PC-9 (cell line): ENCODE measurements around the gene MTUS2. TPM values are rescaled to one million over a fixed set of nuclear protein-coding genes. Genes with fewer than 3 reads are reported as not detected.

ENCODE experiments used
- BruUV-seq: library from RNA; stranded (reverse); fragments of 400-500 nt; replicated peaks from 2 replicates; lab custom pipeline; 2021; lab: Mats Ljungman, UMichigan
- CTCF ChIA-PET: fragments of 300-600 bp; sonication (Branson Sonifier 250); formaldehyde crosslinking; loops from one replicate; lab custom pipeline; 2022; ENCODE audit warnings: antibody characterized with exemption; lab: Charles Lee
- POLR2A ChIA-PET: fragments of 300-600 bp; sonication (Branson Sonifier 250); formaldehyde crosslinking; loops from one replicate; lab custom pipeline; 2022; ENCODE audit warnings: antibody characterized with exemption; ENCODE audit not compliant: unreplicated experiment; lab: Charles Lee
- DNase-seq, 2 experiments: peaks; one replicate each; pipeline versions ENCODE4 v3.0.0 to v3.0.0-alpha.2; 2015 to 2022; ENCODE audit warnings: mixed read lengths in 1 of 2
- H2AFZ ChIP-seq: fragments of 200-600 bp; sonication (generic); 2 replicates; pipeline ENCODE4 v1.8.1; 2017; ENCODE audit warnings: antibody characterized with exemption
- H3F3A ChIP-seq: fragments of 200-600 bp; sonication (generic); 2 replicates; pipeline ENCODE4 v1.8.1; 2017; ENCODE audit warnings: antibody characterized with exemption, mild to moderate bottlenecking, low read depth; ENCODE audit not compliant: insufficient read depth
- H3K27ac ChIP-seq: fragments of 200-600 bp; sonication (generic); 2 replicates; pipeline ENCODE4 v1.6.1; 2016; ENCODE audit warnings: mixed run types
- H3K27me3 ChIP-seq: fragments of 200-600 bp; sonication (generic); 2 replicates; pipeline ENCODE4 v1.6.1; 2016; ENCODE audit warnings: low read depth, mixed run types; ENCODE audit not compliant: insufficient read depth
- H3K36me3 ChIP-seq: fragments of 200-600 bp; sonication (generic); 2 replicates; pipeline ENCODE4 v1.6.1; 2016; ENCODE audit warnings: low read depth, mixed run types
- H3K4me1 ChIP-seq: fragments of 200-600 bp; sonication (generic); replicated peaks from 2 replicates; pipeline ENCODE4 v1.6.1; 2016; ENCODE audit warnings: mixed run types; ENCODE audit not compliant: insufficient read depth
- H3K4me2 ChIP-seq: fragments of 200-600 bp; sonication (generic); 2 replicates; pipeline ENCODE4 v1.6.1; 2017; ENCODE audit warnings: mixed run types
- H3K4me3 ChIP-seq: fragments of 200-600 bp; sonication (generic); 2 replicates; pipeline ENCODE4 v1.6.1; 2016; ENCODE audit warnings: mixed run types
- H3K79me2 ChIP-seq: fragments of 200-600 bp; sonication (generic); 2 replicates; pipeline ENCODE4 v1.6.1; 2017; ENCODE audit warnings: low read depth, mixed run types
- H3K9me2 ChIP-seq: fragments of 200-600 bp; sonication (generic); 2 replicates; pipeline ENCODE4 v1.8.1; 2017; ENCODE audit warnings: mild to moderate bottlenecking; ENCODE audit not compliant: insufficient read depth
- H3K9me3 ChIP-seq: fragments of 200-600 bp; sonication (generic); 2 replicates; pipeline ENCODE4 v1.8.1; 2016; ENCODE audit warnings: low read depth; ENCODE audit not compliant: insufficient read depth
- H4K20me1 ChIP-seq: fragments of 200-600 bp; sonication (generic); 2 replicates; pipeline ENCODE4 v1.8.1; 2017; ENCODE audit not compliant: insufficient read depth
- CTCF ChIP-seq: fragments of 200-600 bp; sonication (generic); conservative IDR thresholded peaks from 2 replicates; pipeline ENCODE4 v1.6.1; 2017; ENCODE audit warnings: mixed run types, antibody characterized with exemption, mild to moderate bottlenecking, moderate library complexity
- EZH2 ChIP-seq: fragments of 200-600 bp; sonication (generic); IDR thresholded peaks from 2 replicates; pipeline ENCODE4 v1.8.0; 2017; ENCODE audit warnings: antibody characterized with exemption, low read depth
- intact Hi-C: fragments of 100-400 bp; cut with micrococcal nuclease; formaldehyde crosslinking; loops from one replicate; pipeline ENCODE4 v1.10.0; 2022; ENCODE audit not compliant: unreplicated experiment
- total RNA-seq: library from RNA; stranded (reverse); gene quantifications from 2 replicates; pipeline ENCODE4 v1.2.3, GENCODE V29; 2021

The MTUS2 gene
- total RNA-seq, 1 experiment from 2014 or later: not detected

- H3K9me3 ChIP-seq: no peaks in the 10 kb centered on the region
- CTCF ChIA-PET: no interaction called here
- intact Hi-C loops: no loop called here
Measured at GRCh38 chr13:29446016-29446415, 625.9 kb downstream of the MTUS2 start.

DNA sequence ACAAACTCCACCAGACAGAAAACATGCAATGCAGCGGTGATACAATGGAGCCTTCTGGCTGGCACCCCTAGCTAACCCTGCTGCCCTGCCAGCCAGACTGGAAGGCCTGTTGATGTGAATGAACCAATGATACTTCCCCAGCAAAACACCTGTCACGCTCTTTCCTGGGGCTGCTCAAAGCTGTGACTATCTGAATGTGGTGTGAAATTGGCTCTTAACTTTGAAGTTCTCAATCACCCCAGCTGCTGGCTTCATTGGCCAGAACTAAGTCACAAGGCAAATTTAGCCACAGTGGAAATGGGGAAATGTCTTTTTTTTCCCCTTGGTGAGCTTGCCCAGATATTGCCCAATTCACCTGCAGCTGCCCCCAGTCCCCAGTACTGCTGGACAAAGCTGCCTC, 628.0 kb downstream of the MTUS2 start:
- TF ChIP-seq EZH2 (no peak), CTCF (no peak)
- H3K79me2 ChIP-seq: no peaks in the 10 kb centered on the region
- ChIA-PET CTCF (no interaction called here), POLR2A (no interaction called here)
- intact Hi-C loops: no loop called here
- H3F3A ChIP-seq: no peaks in the 10 kb centered on the region
- no peak overlapping the region for H3K4me3 ChIP-seq
- H3K4me1 ChIP-seq: no peaks in the 10 kb centered on the region
- no peaks in the 10 kb centered on the region for H3K9me2 ChIP-seq
- no peak overlapping the region for H3K4me2 ChIP-seq
- H2AFZ ChIP-seq: no peak overlapping the region
- DNase-seq: no peak
- no peak overlapping the region for H3K27ac ChIP-seq
- no TSS peak for BruUV-seq
- no peaks in the 10 kb centered on the region for H3K36me3 ChIP-seq
- peaks cover 67% of the 10 kb centered on the region for H3K27me3 ChIP-seq
- no peaks in the 10 kb centered on the region for H4K20me1 ChIP-seq
- H3K9me3 ChIP-seq: no peaks in the 10 kb centered on the region

More at GRCh38 chr13:29446016-29446415, 625.9 kb downstream of the MTUS2 start:
- no peak for DNase-seq
- no TSS peak for BruUV-seq
- Histone ChIP-seq H3K36me3 (no peaks in the 10 kb centered on the region), H3K27ac (no peak overlapping the region), H3K9me2 (no peaks in the 10 kb centered on the region), H3K4me3 (no peak overlapping the region), H4K20me1 (no peaks in the 10 kb centered on the region), H3K4me1 (no peaks in the 10 kb centered on the region), H3F3A (no peaks in the 10 kb centered on the region), H3K27me3 (peaks cover 70% of the 10 kb centered on the region), H3K4me2 (no peak overlapping the region), H2AFZ (no peak overlapping the region), H3K79me2 (no peaks in the 10 kb centered on the region)
- POLR2A ChIA-PET: no interaction called here
- TF ChIP-seq EZH2 (no peak), CTCF (no peak)

DNA sequence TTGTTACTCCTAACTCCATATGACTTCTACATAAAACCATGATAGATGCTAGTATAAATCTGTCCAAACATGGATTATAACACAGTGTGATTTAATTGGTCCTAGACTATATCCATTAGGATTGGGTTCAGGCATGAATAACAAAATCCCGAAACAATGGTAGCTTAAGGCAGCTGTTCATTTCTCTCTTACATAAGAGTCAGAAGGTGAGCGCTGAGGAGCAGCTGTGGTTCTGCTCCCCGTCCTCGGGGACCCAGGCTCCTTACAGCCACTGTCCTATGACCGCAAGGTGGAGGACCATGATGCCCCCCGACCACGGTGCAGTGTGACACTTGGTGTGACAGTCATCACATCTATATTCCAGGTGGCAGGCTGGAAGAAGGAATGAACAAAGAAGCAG, 629.6 kb downstream of the MTUS2 start:
- no peaks in the 10 kb centered on the region for H3K4me1 ChIP-seq
- H3F3A ChIP-seq: no peaks in the 10 kb centered on the region
- H3K36me3 ChIP-seq: no peaks in the 10 kb centered on the region
- H3K9me3 ChIP-seq: no peaks in the 10 kb centered on the region
- H3K79me2 ChIP-seq: no peaks in the 10 kb centered on the region
- H2AFZ ChIP-seq: no peak overlapping the region
- H3K9me2 ChIP-seq: no peaks in the 10 kb centered on the region
- no peak for TF ChIP-seq EZH2
- TF ChIP-seq CTCF: no peak
- DNase-seq: no peak
- H3K4me3 ChIP-seq: no peak overlapping the region
- POLR2A ChIA-PET: no interaction called here
- H3K27ac ChIP-seq: no peak overlapping the region
- peaks cover 59% of the 10 kb centered on the region for H3K27me3 ChIP-seq
- no TSS peak for BruUV-seq
- no peaks in the 10 kb centered on the region for H4K20me1 ChIP-seq
- intact Hi-C loops: no loop called here
- no peak overlapping the region for H3K4me2 ChIP-seq
- CTCF ChIA-PET: no interaction called here
